Measurements from ENCODE around the gene KRTAP5-2. TPM values are rescaled to one million over a fixed set of nuclear protein-coding genes. Genes with fewer than 3 reads are reported as not detected.

KRTAP5-2 gene
- total RNA-seq, 1 experiment from 2014 or later: not detected

GRCh38 chr11:1641096-1641495 is 43.0 kb upstream of the KRTAP5-2 start:
- Histone ChIP-seq H3K9me3 (ENCODE audit: control insufficient read depth, low read depth, low read length) (no peaks in the 10 kb centered on the region), H2AFZ (ENCODE audit: low read length) (no peak overlapping the region), H2BK20ac (ENCODE audit: low read depth, low read length, poor library complexity, severe bottlenecking) (no peak overlapping the region), H3K4ac (ENCODE audit: low read depth, low read length) (no peak overlapping the region), H4K20me1 (ENCODE audit: control insufficient read depth, insufficient read depth, insufficient read length) (no peaks in the 10 kb centered on the region), H3K23me2 (ENCODE audit: insufficient read length, low read depth, low read length, poor library complexity, severe bottlenecking) (no peaks in the 10 kb centered on the region), H3K4me2 (ENCODE audit: insufficient read depth, insufficient read length, low read length) (no peak overlapping the region), H4K5ac (ENCODE audit: insufficient read length, low read depth, low read length) (no peak overlapping the region), H3K79me1 (ENCODE audit: insufficient read depth, low read depth, low read length, poor library complexity, severe bottlenecking) (no peaks in the 10 kb centered on the region), H3K56ac (ENCODE audit: insufficient read length, low read depth, low read length) (no peak overlapping the region), H3K79me2 (ENCODE audit: insufficient read depth, low read length) (no peaks in the 10 kb centered on the region), H3K18ac (ENCODE audit: insufficient read length, low read depth, low read length) (no peak overlapping the region), H3K27me3 (ENCODE audit: insufficient read depth, low read length) (no peaks in the 10 kb centered on the region), H3K4me1 (ENCODE audit: insufficient read depth, low read length) (no peaks in the 10 kb centered on the region), H2BK15ac (ENCODE audit: low read depth, low read length) (no peak overlapping the region), H2AK5ac (ENCODE audit: insufficient read length, low read length) (no peak overlapping the region), H2BK120ac (ENCODE audit: low read depth, low read length, poor library complexity, severe bottlenecking) (no peak overlapping the region), H4K91ac (ENCODE audit: insufficient read length, low read depth, low read length) (no peak overlapping the region), H3T11ph (ENCODE audit: low read length) (no peak overlapping the region), H3K14ac (ENCODE audit: insufficient read depth, low read length) (no peak overlapping the region), H4K8ac (replicated peaks; ENCODE audit: insufficient read length, low read depth, low read length) (no peak overlapping the region), H2BK5ac (ENCODE audit: insufficient read length, low read length) (no peak overlapping the region), H3K23ac (ENCODE audit: insufficient read length, low read depth, low read length) (no peak overlapping the region), H3K27ac (ENCODE audit: insufficient read length, low read depth, low read length) (no peak overlapping the region), H2BK12ac (ENCODE audit: insufficient read length, low read depth, low read length) (no peak overlapping the region), H3K9ac (ENCODE audit: extremely low read depth, insufficient read length, low read length) (no peak overlapping the region)
- Mint-ChIP-seq H3K36me3 (ENCODE audit: insufficient read depth in 1 of 3, low read depth in 3 of 3) (no peaks in the 10 kb centered on the region), H3K9me3 (no peaks in the 10 kb centered on the region), H3K27ac (no peak overlapping the region), H3K27me3 (ENCODE audit: low read depth) (peaks cover 31% of the 10 kb centered on the region), H3K4me1 (peaks cover 3 to 5% of the 10 kb centered on the region in 2 experiments; a peak in 2 of 4 replicates), H3K4me3 (no peak overlapping the region)
- TF ChIP-seq, protein P1, sequence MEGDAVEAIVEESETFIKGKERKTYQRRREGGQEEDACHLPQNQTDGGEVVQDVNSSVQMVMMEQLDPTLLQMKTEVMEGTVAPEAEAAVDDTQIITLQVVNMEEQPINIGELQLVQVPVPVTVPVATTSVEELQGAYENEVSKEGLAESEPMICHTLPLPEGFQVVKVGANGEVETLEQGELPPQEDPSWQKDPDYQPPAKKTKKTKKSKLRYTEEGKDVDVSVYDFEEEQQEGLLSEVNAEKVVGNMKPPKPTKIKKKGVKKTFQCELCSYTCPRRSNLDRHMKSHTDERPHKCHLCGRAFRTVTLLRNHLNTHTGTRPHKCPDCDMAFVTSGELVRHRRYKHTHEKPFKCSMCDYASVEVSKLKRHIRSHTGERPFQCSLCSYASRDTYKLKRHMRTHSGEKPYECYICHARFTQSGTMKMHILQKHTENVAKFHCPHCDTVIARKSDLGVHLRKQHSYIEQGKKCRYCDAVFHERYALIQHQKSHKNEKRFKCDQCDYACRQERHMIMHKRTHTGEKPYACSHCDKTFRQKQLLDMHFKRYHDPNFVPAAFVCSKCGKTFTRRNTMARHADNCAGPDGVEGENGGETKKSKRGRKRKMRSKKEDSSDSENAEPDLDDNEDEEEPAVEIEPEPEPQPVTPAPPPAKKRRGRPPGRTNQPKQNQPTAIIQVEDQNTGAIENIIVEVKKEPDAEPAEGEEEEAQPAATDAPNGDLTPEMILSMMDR (conservative IDR thresholded peaks at IDR 0.05): no peak
- WGBS (ENCODE audit: extremely low coverage, insufficient read length, low lambda C conversion rate): no CpG with 5 or more reads among the region's 15 CpGs
- DNase-seq: no peak

All from H9 (cell line).